Endothelial cell of umbilical vein (primary cell): ENCODE data around the gene KIAA1671.

Source experiments
- CTCF ChIP-seq, 2 donors: IDR thresholded peaks; 1 replicate in 1 of 2; 2 replicates in 1 of 2; pipeline ENCODE4 v1.5.1; 2011; ENCODE audit warnings: low read length in 2 of 2, mild to moderate bottlenecking in 2 of 2, moderate library complexity in 2 of 2, control low read depth in 1 of 2, inconsistent platforms in 1 of 2, low read depth in 1 of 2; ENCODE audit not compliant: insufficient read depth in 1 of 2; ENCODE audit errors: extremely low read depth in 1 of 2
- EZH2 ChIP-seq: IDR thresholded peaks from 2 replicates; pipeline ENCODE4 v1.6.1; 2012; ENCODE audit warnings: borderline replicate concordance, low read depth, mild to moderate bottlenecking, moderate library complexity, low read length, inconsistent platforms; ENCODE audit not compliant: severe bottlenecking
- MAX ChIP-seq: IDR thresholded peaks from 2 replicates; pipeline ENCODE4 v1.6.1; 2011; ENCODE audit not compliant: insufficient read depth, insufficient read length
- POLR2A ChIP-seq: IDR thresholded peaks from 2 replicates; pipeline ENCODE4 v1.6.1; 2012; ENCODE audit warnings: low read depth, mild to moderate bottlenecking, control low read depth, low read length
- POLR2AphosphoS5 ChIP-seq: IDR thresholded peaks from 2 replicates; pipeline ENCODE4 v1.6.1; 2012; ENCODE audit warnings: low read depth, mild to moderate bottlenecking, control low read depth, low read length, moderate library complexity; ENCODE audit not compliant: insufficient read depth

GRCh38 chr22:24944217-24944937, 8.1 kb upstream of the KIAA1671 start:
- no peak for TF ChIP-seq MAX
- TF ChIP-seq CTCF (IDR thresholded peaks at IDR 0.05; ENCODE audit: extremely low read depth in 1 of 2, insufficient read depth in 1 of 2, low read depth in 1 of 2, low read length in 2 of 2) = no peak
- TF ChIP-seq POLR2AphosphoS5 = no peak
- no peak for TF ChIP-seq EZH2
- no peak for TF ChIP-seq POLR2A
